HL-60/S4 treated with phorbol 12-myristate 13-acetate at 8.2 ng/mL for 4 days and 3 days (cell line): ENCODE results near the gene COMMD9.
"Not testable (repeated sequence)": the region's sequence is repeated elsewhere in the genome, so short reads cannot be mapped to it uniquely, and the experiment has no call there.

ENCODE experiments used
- in situ Hi-C: fragments of 300-500 bp; cut with MboI; formaldehyde crosslinking; loops from 2 replicates; pipeline ENCODE4 v1.15.0; 2022; ENCODE audit warnings: low sequenced_read_pairs

The COMMD9 gene

DNA sequence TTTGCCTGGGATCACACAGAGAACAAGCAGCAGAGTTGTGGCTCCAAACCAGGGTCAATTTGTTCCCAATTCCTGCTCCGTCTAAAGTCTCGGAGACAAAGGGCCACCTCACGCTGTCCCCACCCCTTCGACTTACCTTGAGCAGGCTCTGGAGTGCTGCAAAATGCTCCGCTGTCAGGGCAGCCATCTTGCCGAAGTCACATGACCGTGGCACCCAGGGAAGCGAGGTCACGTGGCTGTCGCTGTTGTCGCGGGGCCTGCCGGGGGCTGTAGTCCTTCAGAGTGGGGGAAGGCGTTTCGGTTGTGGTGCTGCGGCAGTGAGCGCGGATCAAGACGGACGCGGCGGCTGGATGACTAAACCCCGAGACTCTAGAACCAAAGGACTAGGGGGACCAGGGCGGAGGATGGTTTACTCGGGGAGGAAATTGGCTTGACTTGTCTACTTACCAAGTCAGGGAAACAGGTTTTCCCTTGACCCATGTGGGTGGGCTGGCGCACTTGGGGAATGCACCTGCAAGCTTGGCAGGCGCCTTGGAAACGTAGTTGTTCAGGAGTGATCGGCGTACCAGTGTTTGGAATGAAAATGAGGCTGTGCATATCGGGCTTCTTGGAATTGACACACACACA lies at the start of gene COMMD9:
Gene COMMD9 (minus strand): TSS at position 199 of the 627 bp plus-strand sequence. CDS start 12 bp downstream, at position 187.
- in situ Hi-C loops, result no loop called here

DNA sequence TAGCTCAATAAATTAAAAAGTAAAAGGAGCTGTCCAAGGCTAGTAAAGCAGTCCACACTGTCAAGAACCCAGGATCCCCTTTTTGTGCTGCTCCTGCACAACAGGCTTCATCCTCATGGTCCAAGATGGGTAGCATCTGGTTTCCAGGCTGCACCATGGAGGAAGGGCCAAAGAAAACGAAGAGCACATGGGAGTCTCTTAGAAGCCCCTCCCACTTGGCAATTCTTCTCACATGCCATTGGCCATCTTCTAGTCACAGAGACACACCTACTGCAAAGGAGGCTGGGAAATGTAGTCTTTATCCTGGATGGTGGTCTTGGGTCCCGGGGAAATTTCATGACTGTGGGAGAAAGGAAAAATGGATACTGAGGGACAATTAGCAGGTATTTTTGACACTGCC lies 44.7 kb upstream of the COMMD9 start:
- in situ Hi-C loops, result no loop called here

DNA sequence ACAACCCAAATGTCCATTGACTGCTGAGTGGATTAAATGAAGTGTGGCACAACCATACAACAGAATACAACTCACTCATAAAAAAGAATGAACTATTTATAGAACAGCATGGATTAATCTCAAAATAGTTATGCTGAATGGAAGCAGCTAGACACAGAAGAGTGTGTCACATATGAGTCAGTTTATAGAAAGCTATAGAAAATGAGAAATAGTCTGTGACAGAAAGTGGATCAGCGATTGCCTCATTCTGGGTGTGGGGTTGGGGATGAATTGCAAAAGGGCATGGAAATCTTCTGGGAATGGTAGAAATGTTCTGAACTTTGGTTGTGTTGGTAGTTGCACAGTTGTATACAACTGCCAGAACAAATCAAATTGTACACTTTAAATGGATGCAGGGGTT lies 44.2 kb upstream of the COMMD9 start:
- in situ Hi-C loops, result no loop called here

DNA sequence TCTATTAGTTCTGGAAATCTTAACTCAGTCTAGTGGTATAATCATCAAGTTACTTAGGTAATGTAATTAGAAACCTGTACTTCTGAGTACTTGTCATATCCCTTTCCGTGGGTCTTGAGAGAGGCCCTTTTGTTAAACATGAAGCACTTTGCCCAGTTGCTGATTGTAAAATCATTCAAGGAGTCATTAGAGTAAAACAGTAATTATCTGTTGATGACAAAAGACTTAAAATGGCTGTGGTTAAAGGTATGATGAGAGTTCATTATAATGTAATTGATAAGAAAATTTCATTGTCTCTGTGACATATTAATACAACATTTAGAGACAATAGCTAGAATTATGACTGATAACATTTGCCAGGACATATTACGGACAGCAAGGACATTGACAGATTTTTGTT lies 41.2 kb upstream of the COMMD9 start:
- in situ Hi-C loops, result no loop called here

DNA sequence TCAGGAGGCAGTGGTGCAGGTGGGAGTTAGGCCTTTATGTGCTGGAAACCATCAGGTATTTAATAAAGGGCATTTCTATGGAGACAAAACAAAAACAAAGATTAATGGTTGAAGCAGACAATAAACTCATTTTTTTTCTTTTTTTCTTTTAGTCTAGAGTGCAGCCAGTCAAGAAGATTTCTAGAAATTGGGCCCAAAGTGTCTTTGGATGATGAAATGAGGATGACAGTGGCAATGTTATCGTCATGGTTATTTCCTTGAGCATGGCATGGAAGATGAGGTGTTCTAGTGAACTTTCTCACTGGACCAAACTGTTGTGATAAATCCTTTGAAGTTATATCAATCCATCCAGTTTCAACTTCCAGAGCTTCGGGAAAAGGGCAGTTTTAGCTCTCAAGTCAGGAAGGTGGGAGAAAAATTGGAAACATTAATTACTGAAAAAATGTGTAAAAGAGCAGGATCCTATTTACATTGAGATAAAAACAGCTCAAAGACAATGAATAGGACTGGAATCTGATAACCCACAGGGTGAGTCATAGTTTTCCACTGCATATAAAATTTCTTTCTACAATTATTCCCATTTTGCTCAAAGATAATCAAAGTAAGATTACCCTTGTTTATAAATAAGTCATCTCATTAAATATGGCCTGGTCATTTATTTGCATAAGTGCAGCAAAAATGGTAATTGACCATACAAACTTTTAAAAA lies 39.9 kb upstream of the COMMD9 start:
- in situ Hi-C loops, result no loop called here

DNA sequence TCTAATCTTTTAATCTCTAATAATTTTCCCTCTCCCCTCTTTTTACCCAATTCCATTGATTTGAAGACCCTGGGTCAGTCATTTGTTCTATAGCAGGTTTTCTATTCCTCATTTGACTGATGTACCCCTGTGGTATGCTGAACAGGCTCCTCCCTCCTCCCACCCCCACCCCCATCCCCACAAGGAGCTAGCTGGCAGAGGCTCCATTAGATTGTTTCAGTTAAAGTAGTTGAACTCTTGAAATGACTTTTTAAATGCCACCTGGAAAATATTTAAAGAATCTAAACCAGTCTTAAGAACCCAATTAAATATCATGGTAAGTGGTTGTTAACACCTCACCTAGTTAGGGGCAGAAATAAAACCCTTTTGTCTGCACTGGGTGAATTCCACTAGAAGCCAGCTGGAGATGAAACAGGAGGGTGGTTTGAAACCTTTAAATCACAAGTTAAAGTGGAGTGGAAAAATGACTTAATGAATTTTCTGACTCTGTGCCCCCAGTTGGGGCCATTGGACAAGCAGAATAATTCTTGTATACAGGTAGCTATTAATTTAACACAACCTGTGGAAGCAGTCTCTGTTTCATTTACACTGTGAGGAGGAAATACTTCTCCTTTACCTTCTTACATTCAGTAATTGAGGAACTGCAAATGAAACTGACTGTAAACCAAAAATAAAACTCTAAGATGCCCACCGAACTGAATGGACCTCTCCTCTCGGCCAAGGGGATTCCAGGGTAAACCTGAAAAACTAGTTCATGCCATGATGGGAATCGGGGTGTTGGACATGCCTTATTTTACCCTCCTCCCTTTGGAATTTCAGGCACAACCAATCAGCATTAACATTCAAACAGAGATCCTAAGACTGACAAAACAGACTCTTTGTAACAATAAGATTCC lies 37.5 kb upstream of the COMMD9 start:
- in situ Hi-C loops, result no loop called here

DNA sequence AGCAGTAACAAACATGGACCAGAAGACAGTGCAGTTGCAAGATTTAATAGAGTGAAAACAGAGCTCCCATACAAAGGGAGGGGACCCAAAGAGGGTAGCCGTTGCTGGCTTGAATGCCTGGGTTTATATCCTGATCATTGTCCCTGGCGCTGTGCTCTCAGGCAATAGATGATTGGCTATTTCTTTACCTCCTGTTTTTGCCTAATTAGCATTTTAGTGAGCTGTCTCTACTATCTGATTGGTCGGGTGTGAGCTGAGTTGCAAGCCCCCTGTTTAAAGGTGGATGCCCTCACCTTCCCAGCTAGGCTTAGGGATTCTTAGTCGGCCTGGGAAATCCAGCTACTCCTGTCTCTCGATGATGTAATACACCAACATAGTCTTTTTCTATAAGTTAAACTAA lies 36.2 kb upstream of the COMMD9 start:
- in situ Hi-C loops, result not testable (repeated sequence)

DNA sequence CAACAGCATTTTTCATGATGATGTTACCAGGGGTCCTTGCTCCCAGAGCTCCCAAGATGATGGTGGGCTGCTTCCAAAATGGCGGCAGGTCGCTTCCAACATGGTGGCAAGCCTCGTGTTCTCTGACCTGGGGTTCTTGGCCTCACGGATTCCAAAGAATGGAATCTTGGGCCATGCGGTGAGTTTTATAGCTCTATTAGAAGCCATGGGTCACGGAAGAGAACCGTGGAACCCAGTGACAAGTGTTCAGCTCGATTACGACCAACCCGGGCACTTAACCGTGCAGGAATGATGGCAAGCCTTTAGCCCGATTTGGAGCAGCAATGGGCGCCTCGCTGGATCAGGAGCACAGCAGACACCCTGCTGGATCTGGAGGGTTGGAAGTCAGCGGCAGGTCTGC lies 35.7 kb upstream of the COMMD9 start:
- in situ Hi-C loops, result not testable (repeated sequence)

DNA sequence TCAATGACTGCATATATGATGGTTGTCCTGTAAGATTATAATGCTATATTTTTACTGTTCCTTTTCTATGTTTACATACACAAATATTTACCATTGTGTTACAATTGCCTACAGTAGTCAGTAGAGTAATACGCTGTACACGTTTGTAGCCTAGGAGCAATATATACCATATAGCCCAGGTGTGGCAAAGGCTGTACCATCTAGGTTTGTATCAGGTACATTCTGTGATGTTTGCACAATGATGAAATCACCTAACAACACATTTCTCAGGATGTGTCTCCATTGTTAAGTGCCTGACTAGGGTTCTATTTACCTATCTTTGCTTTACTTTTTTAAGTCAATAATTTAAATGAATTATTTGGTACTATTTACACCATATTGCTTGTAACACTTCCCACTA lies 28.8 kb upstream of the COMMD9 start:
- in situ Hi-C loops, result no loop called here

DNA sequence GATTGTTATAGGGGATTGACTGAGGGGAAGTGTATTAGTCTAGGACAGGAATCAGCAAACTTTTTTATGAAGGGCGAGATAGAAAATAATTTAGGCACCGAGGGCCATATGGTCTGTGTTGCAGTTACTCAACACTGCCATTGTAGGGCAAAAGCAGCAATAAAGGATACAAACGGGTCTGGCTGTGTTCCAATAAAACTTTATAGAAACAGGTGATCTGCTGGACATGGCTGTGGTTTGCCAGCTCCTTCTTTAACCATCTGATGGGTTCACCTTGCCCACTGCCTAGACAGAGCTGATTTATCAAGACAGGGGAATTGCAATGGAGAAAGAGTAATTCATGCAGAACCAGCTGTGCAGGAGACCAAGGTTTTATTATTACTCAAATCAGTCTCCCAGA lies 26.8 kb upstream of the COMMD9 start:
- in situ Hi-C loops, result no loop called here

DNA sequence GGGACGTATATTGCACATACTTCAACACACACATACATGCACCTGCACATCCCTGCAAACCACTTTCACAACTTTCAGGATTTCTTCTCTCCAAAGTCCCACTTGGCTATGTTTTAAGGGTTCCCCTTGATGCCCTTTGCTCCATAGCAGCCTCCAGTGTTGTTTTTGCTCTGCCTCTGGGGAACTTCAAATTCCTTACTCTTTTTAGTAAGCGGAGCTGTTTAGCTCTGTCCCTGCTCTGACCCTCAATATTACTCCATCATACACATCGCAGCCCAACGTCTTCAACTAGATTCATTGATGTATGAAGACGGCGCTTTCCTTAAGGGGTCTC lies 25.2 kb upstream of the COMMD9 start:
- in situ Hi-C loops, result no loop called here

DNA sequence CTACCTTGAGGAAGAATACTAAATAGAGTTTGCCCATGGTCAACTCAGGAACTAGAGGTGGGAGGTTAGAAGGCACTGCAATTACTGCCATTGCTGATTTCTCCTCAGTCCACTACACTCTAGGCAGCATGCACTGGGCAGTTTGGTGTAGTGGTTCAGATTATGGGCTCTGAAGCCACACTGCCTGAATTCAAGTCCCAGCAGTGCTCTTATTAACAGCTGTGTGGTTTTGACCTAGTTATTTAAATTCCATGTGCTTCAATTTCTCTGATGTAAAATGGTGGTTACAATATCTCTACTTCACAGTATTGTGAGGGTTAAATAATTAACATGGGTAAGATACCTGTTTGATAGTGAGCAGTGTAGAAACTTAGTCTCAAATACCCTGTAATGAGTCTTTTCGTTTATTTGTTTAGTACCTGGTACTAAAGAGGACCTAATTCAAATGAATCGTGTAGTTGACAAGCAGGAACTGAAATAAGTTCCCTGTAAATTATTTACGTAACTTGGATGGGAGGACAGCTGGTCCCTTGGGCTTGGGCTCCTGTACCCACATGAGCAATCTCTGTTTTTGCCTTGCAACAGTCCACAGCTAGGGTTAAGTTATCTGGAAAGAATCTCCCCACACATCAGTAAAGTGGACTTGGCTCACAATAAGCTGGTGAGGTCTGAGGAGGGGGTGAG lies 24.7 kb upstream of the COMMD9 start:
- in situ Hi-C loops, result no loop called here

DNA sequence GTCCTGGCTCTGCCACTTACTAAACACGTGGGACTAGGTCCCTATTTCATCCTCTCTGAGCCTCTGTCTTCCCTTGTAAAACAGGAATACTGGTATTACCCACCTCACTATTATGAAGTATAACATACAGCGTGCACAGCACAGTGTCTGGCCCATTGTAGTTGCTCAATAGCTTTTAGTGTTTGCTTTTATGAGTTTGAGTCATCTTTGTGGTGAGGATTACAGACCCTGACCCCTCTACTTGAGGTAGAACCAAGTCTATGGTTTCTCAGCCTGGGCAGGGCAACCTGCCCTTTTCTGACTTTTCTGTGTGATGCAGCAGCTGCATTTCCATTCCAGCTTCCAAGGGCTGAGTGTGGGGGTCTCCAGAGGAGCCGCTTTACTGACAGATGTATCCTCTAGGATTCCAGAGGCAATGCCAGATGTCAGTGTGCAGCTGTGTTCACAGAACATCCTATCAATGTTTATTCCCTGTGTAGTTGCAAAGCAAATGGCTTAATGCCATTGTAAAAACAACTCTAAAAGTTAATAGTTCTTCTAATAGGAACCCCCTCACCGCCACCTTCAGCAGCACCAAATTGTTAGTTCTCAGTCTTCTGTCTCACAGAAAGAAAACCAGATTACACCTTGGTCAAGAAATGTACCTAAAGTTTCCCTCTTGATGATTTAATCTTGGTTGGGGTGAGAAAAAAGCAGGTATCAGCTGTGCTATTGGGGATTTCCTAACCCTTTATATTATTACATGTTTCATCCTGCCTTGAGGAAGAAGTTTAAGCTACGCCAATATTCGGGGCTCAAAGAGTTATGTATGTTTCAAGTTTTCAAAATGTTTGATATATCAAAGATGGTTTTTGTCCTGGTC lies 23.6 kb upstream of the COMMD9 start:
- in situ Hi-C loops, result no loop called here

DNA sequence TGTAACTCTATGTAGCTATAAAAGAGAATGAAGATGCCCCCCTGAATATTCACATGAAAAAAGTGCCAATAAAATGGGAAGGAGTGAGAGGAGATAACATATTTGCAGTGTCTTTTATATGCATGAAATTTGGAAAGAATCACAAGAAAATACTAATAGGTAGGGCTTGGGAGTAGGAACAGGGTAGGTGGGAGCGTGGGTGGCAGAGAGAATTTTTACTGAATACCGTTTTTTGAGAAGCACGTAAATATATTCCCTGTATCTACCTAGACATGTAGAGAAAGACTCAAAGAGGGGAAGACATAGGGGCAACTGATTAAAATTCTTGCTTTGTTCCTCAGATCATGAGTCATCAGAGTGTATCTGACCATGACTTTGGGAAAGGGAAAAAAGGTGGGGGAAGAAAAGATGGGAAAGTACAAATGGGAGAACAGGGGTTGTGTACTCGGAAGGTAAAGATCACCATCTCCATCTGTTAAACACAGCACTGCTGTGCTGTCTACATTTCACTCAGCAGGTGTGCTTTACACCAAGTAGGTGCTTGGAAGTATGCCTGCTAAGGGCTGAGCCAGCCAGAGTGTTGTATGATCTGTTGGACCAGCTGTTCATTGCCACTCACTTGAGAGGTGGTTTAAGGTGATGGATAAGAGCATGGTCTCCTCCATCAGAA lies 22.8 kb upstream of the COMMD9 start:
- in situ Hi-C loops, result no loop called here

DNA sequence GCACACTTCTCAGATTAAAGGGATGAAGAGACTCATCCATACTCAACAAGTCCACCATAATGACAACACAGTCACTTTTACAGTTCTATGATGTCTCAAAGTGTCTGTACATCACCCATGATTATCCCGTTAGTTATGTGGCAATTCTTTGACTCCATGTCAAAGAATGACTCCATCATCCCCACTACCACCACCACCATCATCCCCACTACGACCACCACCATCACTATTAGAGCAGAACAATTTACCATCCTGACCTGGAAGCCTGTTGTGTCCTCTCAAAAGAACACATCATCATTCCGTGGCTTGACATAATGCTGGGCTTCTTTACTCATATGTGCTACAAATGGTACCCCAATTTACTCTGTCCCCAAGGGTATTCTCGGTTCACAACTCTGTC lies 20.6 kb upstream of the COMMD9 start:
- in situ Hi-C loops, result no loop called here

DNA sequence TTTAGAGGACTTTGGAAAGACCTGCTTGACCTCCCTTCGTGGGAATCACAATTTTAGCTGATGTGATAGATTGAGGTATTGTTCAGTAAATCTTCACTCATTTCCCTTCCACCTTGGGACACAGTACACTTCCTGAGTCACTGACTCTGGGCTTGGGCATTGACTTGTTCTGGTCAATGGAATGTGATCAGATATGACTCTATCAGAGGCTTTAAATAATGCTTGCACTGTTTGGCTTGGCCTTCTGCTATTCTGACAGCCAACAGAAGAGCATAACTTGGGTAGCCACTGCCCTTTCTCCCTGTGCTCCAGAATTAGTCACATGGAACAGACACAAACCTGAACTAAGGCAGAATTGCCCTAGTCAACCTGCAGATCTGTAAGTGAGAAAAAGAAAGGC lies 19.4 kb upstream of the COMMD9 start:
- in situ Hi-C loops, result no loop called here

DNA sequence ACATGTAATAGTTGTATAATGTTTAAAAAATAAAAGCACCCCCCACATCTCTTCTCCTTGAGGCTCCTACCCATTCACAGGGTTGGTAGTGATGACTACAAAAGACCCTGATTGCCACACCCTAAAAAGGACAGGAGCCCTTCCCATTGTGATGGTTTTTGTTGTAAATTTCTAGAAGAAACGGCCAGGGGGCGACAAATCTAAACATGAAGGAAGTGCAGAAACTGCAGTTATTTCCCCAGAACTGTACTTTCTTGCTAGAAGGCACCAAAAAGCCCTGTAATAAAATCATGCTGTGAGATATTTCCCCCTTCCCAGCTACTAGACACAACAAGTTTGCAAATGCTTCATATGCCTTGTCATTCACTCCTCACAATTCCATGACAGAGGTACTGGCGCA lies 17.7 kb upstream of the COMMD9 start:
- in situ Hi-C loops, result no loop called here

DNA sequence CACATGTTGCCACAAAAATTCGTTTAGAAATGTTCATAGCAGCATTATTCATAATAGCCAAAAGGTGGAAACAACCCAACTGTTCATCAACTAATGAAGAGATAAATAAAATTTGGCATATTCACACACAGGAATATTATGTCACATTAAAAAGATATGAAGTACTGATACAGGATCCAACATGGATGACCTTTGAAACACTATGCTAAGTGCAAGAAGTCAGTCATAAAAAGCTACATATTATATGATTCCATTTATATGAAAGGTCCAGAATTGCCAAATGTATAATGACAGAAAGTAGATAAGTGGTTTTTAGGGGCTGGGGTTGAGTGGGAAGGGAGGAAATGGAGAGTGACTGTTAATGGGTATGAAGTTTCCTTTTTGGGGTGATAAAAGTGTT lies 15.8 kb upstream of the COMMD9 start:
- in situ Hi-C loops, result no loop called here

DNA sequence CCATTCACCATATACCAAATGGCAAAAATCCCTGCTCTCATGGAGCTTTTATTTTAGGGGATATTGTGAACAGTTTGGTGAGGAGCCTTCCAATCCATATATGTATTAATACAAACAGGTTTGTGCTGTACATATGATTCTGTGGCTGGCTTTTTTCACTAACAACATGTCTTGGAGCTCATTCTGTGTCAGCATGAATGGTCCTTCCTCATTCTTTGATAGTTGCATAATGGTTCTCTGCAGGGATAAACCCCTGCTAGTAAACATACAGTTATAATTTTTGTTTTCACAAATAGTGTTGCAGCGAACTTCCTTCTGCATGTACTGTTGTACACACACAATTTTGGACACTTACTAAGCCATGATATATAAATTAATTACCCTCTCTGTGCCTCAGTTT lies 15.1 kb upstream of the COMMD9 start:
- in situ Hi-C loops, result no loop called here

DNA sequence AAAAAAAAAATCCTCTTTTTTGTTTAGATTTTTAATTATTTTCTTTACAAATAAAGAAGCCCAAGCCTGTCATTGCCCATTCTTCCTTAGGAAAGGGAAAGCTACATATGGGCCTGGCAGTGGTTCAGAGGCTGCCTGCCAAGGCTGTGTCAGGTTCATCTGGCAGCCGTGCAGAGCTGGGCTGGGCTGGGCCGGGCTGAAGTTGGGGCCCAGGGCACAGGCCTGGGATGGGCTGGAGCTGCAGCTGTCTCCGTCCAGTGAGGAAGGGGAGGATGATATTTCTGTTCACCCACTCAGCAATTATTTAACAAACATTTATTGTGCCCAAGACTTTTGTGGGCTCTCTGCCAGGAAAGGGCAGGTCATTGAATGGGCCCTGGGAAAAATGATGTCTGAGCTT lies 11.4 kb upstream of the COMMD9 start:
- in situ Hi-C loops, result no loop called here
